ENCODE results near the gene TMSB10.

Gene TMSB10

DNA sequence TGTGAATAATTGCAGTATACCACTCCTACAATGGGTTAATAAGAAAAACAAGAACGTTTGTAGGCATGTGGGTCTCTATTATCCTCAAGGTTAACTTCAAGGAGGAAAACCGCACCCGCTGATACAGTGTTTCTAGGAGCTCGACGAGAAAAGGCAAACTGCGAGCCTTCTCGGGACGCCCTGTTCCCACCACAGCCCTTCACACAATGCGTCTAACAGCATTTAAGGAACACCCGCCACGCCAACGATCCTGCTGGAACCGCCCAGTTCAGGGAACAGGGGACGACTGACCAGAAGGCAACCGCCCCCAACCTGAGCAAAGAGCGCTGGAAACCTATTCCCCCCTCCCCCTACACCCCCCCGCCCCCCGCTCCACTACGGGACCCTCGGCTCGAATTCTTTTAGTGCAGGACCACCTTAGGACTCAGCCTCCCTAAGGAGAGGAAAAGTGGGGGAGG lies 710 bp upstream of the TMSB10 start:
- no peak for DNase-seq (ENCODE audit: extremely low read depth, low read depth)

GRCh38 chr2:84906108-84906899 lies 848 bp downstream of the TMSB10 start:
- no peak for DNase-seq (ENCODE audit: extremely low read depth, low read depth)
- no peak for TF ChIP-seq CTCF (IDR thresholded peaks at IDR 0.05; ENCODE audit: low read depth, low read length)

More for the DNA sequence above, 710 bp upstream of the TMSB10 start:
- no peak for TF ChIP-seq CTCF (IDR thresholded peaks at IDR 0.05; ENCODE audit: low read depth, low read length)

- no peak for TF ChIP-seq CTCF (IDR thresholded peaks at IDR 0.05; ENCODE audit: low read depth, low read length)
- DNase-seq (ENCODE audit: extremely low read depth, low read depth): no peak
Measured at GRCh38 chr2:84906900-84907714, 1.7 kb downstream of the TMSB10 start.

GRCh38 chr2:84908948-84909713 lies 3.7 kb downstream of the TMSB10 start:
- no peak for DNase-seq (ENCODE audit: extremely low read depth, low read depth)
- TF ChIP-seq CTCF (IDR thresholded peaks at IDR 0.05; ENCODE audit: low read depth, low read length): no peak

GRCh38 chr2:84911135-84911678 lies 5.8 kb downstream of the TMSB10 start:
- TF ChIP-seq CTCF (IDR thresholded peaks at IDR 0.05; ENCODE audit: low read depth, low read length): no peak
- DNase-seq (ENCODE audit: extremely low read depth, low read depth): no peak

GRCh38 chr2:84912984-84913383 lies 7.5 kb downstream of the TMSB10 start:
- TF ChIP-seq CTCF (IDR thresholded peaks at IDR 0.05; ENCODE audit: low read depth, low read length): no peak
- DNase-seq (ENCODE audit: extremely low read depth, low read depth): no peak
